Measurements from ENCODE around the gene ZNF407. TPM values are rescaled to one million over a fixed set of nuclear protein-coding genes. Genes with fewer than 3 reads are reported as not detected.

The ZNF407 gene, protein sequence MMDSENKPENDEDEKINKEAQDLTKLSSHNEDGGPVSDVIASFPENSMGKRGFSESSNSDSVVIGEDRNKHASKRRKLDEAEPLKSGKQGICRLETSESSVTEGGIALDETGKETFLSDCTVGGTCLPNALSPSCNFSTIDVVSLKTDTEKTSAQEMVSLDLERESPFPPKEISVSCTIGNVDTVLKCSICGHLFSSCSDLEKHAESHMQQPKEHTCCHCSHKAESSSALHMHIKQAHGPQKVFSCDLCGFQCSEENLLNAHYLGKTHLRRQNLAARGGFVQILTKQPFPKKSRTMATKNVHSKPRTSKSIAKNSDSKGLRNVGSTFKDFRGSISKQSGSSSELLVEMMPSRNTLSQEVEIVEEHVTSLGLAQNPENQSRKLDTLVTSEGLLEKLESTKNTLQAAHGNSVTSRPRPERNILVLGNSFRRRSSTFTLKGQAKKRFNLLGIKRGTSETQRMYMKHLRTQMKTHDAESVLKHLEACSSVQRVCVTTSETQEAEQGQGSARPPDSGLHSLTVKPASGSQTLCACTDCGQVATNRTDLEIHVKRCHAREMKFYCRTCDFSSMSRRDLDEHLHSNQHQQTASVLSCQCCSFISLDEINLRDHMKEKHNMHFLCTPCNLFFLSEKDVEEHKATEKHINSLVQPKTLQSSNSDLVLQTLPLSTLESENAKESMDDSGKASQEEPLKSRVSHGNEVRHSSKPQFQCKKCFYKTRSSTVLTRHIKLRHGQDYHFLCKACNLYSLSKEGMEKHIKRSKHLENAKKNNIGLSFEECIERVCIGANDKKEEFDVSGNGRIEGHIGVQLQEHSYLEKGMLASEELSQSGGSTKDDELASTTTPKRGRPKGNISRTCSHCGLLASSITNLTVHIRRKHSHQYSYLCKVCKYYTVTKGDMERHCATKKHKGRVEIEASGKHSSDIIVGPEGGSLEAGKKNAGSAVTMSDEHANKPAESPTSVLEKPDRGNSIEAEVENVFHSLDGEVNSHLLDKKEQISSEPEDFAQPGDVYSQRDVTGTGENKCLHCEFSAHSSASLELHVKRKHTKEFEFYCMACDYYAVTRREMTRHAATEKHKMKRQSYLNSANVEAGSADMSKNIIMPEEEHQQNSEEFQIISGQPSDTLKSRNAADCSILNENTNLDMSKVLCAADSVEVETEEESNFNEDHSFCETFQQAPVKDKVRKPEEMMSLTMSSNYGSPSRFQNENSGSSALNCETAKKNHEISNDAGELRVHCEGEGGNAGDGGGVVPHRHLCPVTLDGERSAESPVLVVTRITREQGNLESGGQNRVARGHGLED (N-terminal part only)
- total RNA-seq: 15.2 and 18.0 TPM in 2 replicates

DNA sequence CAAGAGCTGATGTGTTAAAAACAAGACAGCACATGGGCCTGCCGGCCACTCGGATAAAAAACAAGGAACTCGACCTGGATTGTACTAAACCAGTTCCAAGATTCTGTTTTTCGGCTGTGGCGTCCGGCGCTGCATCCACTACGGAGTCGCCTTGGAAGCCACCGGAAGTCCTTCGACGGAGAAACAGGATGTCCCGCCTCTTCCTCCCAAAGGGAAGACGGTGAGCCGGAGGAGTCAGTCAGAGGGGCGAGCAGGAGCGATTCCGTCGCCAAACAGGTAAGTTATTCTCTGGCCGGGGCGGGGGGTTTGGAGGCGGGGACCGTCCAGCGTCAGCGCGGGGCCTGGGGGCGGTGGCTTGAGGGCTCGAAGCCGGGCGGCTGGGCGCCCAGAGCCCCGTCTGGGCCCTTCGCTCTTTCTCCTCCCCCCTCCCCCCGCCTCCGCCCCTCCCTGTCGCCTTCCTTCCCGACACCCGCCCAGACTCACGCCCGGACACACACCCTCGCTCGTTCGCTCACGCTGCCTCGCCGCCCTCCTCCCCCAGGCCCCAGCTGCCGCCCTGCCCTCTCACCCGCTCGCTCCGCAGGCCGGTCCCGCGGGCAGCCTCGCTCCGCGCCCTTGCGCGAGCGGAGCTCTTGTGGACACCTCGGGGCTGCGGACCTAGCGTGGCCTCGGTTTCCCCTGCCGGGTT lies at the start of gene ZNF407:
Gene ZNF407 (plus strand): TSS at position 209 of the 688 bp plus-strand sequence. CDS start 33,150 bp downstream, outside the sequence.

Other genes starting within 250 kb of the ZNF407 start
- gene DIPK1C, start 140.6 kb upstream of the ZNF407 start, total RNA-seq: not detected in 2 replicates
- gene CNDP2, start 101.5 kb upstream of the ZNF407 start, total RNA-seq: 54.3 and 83.2 TPM in 2 replicates
- not detected in 2 replicates for gene CNDP1, start 63.4 kb upstream of the ZNF407 start, total RNA-seq